ENCODE data around the gene NPNT.

DNA sequence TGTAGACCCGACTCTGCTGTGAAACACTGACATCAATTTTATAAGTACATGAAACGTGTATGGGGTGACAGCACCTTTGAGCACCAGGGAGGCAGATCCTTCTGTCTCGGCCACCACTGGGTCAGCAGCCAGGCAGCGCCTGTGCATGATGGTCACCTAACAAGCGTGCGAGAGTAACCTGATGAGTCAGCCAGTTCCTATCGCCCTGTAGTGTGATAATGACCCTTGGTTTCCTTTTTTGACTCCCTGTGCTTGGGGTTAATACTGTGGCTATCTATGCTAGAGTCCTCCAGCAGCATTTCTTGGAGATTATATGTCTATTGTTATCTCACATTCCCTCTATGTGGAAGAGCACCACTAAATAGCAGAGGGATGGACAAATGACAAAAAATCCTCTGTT, 101.6 kb downstream of the NPNT start:
- TF ChIP-seq TAF1 (IDR thresholded peaks at IDR 0.05; ENCODE audit: borderline replicate concordance, insufficient read depth, low read length) = no peak
- TF ChIP-seq, protein P1, sequence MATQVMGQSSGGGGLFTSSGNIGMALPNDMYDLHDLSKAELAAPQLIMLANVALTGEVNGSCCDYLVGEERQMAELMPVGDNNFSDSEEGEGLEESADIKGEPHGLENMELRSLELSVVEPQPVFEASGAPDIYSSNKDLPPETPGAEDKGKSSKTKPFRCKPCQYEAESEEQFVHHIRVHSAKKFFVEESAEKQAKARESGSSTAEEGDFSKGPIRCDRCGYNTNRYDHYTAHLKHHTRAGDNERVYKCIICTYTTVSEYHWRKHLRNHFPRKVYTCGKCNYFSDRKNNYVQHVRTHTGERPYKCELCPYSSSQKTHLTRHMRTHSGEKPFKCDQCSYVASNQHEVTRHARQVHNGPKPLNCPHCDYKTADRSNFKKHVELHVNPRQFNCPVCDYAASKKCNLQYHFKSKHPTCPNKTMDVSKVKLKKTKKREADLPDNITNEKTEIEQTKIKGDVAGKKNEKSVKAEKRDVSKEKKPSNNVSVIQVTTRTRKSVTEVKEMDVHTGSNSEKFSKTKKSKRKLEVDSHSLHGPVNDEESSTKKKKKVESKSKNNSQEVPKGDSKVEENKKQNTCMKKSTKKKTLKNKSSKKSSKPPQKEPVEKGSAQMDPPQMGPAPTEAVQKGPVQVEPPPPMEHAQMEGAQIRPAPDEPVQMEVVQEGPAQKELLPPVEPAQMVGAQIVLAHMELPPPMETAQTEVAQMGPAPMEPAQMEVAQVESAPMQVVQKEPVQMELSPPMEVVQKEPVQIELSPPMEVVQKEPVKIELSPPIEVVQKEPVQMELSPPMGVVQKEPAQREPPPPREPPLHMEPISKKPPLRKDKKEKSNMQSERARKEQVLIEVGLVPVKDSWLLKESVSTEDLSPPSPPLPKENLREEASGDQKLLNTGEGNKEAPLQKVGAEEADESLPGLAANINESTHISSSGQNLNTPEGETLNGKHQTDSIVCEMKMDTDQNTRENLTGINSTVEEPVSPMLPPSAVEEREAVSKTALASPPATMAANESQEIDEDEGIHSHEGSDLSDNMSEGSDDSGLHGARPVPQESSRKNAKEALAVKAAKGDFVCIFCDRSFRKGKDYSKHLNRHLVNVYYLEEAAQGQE (IDR thresholded peaks at IDR 0.05; ENCODE audit: insufficient read depth in 1 of 2, low read depth in 2 of 2, low read length in 2 of 2) = no peak
